ENCODE results near the gene ICAM2.
"Not testable (repeated sequence)": the region's sequence is repeated elsewhere in the genome, so short reads cannot be mapped to it uniquely, and the experiment has no call there.

ICAM2 gene

GRCh38 chr17:64008830-64009229 is 11.6 kb downstream of the ICAM2 start:
- no peak for DNase-seq

- DNase-seq = no peak
Observed at GRCh38 chr17:64008346-64008745, 12.1 kb downstream of the ICAM2 start.

DNA sequence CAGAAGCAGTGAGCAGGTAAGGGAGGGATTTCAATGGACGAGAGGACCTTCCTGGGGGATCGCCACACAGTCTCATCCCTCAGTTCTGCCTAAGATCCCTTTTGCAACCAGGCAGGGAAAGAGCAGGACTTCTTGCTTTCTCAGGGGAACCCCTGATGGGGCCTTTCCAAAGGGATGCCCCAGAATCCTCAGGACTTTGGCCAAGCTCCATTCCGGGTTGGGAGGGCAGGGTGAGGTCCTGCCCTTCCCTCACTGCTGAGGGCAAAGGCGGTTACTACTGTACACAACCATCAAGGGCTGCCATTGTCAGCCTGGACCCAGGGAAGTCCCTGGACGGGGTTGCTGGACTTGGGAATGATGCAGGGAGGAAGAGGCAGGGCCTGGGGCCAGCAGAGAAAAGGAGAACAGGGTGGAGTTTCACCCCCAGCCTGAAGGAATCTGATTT is 12.6 kb downstream of the ICAM2 start:
- no peak for DNase-seq

DNA sequence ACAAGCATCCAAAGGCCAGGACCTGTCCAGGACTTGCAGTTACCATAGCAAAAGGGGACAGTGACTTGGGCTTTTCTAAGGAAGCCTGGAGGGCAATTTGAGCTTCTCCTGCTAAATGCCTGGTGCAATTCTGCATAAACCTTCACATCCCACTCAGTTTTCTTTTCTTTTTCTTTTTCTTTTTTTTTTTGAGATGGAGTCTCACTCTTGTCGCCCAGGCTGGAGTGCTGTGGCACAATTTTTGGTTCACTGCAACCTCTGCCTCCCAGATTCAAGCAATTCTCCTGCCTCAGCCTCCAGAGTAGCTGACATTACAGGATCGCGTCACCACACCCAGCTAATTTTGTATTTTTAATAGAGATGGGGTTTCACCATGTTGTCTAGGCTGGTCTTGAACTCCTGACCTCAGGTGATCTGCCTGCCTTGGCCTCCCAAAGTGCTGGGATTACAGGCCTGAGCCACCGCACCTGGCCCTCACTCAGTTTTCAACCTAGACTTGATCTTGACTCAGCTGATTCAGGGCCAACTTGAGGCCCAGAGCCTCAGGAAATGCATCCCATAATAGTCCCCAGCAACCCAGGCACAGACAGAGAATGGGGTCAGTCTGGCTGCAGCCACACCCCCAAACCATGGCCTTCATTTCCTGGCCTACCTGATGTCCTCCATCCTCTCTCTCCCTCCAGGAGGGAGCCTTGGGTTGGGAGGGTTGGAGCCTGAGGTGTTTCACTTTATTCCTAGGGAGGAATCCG is 13.2 kb downstream of the ICAM2 start:
- not testable (repeated sequence) for DNase-seq

GRCh38 chr17:64006361-64007088 is 13.9 kb downstream of the ICAM2 start:
- no peak for DNase-seq

- no peak for DNase-seq
Observed at GRCh38 chr17:64005734-64006167, 14.7 kb downstream of the ICAM2 start.

- DNase-seq = no peak
Observed at GRCh38 chr17:64004903-64005733, 15.3 kb downstream of the ICAM2 start.

- no peak for DNase-seq
Observed at GRCh38 chr17:64004218-64004770, 16.1 kb downstream of the ICAM2 start.

GRCh38 chr17:64003526-64004121 is 16.8 kb downstream of the ICAM2 start:
- DNase-seq = no peak

DNA sequence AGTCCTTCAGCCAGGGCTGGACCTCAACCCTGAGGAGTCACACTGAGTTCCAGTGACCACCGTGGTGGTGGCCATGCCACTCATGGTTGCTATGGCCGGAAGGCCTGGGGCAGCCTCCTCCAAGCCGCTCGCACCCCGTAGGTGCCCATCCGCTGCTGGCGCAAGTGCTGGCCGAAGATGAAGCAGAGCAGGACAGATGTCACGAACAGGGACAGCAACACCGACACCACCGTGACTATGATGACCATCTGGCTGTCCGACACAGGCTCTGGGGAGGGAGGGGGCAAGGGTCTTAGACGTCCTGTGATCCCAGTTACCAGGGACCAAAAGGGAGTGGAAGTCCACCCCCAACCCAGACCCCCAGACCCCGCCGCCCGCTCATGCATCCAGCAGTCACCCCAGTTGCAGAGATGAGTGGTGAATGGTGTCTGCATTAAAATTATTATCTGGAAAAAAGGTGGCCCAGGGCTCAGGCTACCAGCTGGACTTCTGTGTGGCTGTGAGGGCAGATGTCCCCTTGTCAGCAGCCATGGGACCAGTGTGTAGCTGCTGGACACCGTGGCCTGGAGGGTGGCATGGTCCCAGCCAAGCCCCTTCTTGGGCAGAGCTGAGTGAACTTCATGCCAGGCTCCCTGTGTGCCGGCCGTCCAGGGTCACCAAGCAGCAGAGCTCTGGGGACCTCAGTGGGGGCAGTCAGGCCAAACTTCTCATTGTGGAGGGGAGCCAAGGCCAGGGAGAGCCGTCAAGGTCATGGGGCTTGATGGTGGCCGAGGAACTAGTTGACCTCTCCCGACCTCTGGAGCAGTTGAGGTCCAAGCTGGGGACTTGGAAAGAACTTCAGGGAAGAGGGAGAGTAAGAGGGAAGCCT is 17.5 kb downstream of the ICAM2 start:
- DNase-seq = no peak

- no peak for DNase-seq
Observed at GRCh38 chr17:64001763-64002529, 18.5 kb downstream of the ICAM2 start.

GRCh38 chr17:64001091-64001579 is 19.3 kb downstream of the ICAM2 start:
- no peak for DNase-seq

DNA sequence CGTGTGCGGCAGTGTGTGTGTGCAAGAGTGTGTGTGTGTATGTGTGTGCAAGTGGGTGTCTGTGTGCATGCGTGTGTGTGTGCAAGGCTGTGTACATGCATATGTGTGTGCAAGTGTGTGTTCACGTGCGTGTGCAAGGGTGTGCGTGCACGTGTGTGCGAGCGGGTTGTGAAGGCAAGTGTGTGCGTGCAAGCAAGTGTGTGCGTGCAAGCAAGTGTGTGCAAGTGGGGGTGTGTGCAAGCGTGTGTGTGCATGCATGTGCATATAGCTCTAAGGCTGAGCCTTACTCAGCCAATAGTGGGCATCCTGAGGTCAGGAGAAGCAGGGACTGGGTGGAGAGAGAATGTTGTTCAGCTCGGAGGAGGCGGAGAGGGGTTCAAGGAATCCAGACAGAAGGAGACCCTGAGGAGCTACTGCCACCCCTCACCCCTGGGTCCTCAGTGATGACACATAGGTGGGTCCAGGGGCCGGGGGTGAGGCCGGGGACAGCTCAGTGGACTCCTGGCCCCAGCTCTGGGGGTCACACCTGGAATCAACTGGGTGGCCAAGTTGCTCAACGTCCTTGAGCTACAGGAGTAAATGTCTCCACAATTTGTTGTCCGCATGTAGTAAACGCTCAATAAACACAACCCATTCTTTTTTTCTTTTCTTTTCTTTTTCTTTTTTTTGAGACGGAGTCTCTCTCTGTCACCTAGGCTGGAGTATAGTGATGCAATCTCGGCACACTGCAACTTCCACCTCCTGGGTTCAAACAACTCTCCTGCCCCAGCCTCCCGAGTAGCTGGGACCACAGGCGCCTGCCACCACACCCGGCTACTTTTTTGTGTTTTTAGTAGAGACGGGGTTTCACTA is 20.5 kb downstream of the ICAM2 start:
- no peak for DNase-seq

DNA sequence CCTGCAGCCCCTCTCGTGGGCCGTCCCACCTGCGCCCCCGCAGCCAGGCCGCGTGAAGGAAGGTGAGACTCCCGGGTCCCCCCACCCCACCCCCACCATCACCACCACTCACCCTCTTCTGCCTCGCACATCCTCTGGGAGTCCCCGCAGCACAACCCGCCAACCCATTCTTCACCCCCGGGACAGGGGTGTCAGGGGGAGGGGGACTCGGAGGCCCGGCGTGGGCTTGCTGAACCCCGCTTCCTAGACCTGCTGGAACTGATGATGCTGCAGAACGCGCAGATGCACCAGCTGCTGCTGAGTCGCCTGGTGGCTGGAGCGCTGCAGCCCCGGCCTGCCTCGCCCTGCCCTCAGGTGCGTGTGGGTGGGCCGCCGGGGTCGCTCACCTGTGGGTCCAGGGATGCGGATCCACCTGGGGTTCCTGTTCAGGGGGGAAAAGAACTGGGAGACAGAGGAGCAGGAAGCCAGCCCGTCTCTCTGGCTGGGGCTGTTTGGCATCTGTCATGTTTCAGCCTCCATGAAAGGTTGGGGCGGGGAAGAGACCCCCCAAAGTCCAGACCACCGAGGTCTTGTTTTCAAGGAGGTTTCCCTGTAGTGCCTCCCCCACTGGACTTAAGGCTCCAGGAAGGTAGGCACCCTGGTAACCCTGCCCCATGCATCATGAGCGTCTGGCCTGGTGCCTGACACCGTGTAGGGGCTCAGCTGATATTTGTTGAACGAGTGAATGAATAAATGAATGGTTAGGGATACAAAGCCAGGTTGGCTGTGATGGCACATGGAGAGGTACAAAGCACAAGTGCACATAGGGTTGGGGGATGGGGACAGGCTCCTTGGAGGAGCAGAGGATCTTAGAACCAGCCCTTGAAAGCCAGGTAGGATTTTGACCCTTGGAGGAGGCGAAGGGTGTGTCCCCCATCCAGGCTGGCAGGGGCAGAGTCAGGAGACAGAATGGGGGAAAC is 21.4 kb downstream of the ICAM2 start:
- DNase-seq = no peak

DNA sequence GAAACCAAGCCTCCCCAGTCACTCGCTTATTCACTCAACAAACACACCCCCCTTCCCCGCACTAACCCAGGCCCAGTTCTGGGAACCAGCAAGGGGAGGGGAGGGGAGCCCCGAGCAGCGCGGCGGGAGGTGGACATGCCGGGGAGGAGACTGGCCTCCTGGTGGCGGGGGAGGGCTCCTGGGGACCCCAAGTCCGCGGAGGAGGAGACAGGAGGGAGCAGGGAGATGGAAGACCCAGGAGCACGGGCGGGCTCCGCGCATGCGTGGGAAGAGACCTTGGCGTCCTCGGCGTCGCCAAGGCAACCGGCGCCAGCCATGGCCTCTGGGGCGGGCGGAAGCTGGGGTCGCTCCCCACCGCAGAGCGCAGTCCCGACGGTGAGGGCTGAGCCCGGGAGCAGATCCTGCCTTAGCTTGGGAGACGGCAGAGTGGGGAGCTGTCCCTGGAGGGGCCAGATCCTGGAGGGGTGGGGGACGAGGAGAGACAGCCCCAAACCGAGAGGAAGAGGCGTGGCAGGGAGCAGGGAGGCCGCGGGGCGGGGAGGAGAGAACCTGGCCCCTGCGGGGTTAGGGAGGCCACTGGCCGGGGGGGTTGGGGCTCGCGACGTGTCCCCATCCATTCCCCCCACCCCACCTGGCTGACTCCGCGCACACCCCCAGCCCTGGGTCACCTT is 22.2 kb downstream of the ICAM2 start, which contains the start of gene PRR29:
Gene PRR29, plus strand, starts transcription at position 302 of the 671 bp plus-strand sequence. Its CDS starts 14 bp downstream, at position 316.
- peak; percentile 13 to 86 for DNase-seq

DNA sequence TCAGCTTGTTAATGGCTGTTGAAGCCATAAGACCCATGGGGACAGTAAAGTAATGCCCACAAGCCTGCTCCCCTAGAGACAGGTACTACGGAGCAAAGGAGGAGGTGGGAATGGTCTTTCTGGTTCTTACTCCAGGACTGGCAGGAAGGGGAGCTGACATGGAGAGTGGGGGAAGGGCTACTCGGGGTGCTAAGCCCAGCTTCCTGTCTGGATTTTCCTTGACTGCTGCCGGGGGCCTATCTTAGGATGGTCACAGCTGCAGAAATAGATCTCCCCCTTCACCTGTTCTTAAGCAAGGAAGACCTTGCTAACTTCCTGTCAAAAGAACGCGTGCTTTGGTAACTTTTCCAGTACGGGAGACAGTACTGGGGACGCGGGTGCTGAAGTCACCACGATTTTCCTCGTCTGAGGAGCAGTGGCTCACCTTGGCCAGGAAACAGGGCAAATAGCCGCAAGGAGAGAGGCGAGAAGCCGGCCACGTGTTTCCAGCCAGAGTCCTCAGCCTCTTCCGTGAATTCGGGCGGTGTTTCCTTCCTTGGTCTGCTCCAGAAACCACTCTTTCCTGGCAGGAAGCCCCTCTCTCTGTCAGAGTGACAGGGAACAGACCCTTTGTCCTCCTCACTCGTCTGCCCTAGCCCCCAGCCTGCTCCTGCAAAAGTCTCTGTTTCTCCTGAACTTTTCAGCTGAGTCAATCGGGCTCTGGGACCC is 22.9 kb downstream of the ICAM2 start:
- no peak for DNase-seq
